ENCODE data around the gene RIPK1.

The RIPK1 gene

GRCh38 chr6:3085074-3085473 lies 16.8 kb downstream of the RIPK1 start:
- no peak for DNase-seq (ENCODE audit: low spot score)

DNA sequence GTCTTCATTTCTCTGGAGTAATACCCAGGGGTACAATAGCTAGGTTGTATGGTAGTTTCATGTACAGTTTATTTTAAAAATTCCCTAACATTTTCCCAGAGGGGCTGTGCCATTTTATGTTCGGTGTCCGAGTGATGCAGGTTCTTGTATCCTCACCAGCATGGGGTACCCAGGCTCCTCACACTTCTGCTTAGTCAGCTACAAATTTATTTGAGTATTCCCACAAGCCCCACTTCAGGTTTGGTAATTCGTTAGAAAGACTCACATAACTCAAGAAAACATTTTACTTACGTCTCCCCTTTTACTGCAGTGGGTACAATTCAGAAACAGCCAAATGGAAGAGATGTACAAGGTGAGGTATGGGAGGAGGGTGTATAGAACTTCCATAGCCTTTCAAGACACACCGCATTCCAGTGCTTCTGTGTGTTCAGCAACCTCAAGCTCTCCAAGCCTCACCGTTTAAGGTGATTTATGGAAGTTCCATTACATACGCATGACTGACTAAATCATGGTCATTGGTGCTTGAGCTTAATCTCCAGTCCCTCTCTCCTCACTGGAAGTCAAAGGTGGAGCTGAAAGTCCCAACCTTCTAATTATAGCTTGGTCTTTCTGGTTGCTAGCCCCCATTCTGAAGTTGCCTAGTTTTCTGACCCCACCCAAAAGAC lies 18.1 kb downstream of the RIPK1 start:
- no peak for DNase-seq (ENCODE audit: low spot score)

DNA sequence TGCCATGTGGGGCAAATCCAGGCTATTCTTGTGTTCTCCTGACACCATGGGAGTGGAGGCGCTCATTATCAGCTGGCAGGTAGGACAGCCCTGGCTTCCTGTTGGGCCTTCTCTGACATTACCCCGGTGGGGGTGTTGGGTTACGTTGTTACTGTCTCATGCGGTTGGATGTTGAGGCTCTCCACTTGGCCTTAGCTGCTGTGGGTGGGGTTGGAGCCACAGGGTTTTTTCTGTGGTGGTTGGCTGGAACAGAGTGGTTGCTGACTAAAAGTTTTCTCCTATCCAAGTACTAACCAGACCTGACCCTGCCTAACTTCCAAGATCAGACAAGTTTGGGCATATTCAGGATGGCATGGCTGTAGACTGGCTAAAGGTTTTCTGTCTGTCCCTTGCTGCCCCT lies 20.2 kb downstream of the RIPK1 start:
- DNase-seq (ENCODE audit: low spot score) = no peak

DNA sequence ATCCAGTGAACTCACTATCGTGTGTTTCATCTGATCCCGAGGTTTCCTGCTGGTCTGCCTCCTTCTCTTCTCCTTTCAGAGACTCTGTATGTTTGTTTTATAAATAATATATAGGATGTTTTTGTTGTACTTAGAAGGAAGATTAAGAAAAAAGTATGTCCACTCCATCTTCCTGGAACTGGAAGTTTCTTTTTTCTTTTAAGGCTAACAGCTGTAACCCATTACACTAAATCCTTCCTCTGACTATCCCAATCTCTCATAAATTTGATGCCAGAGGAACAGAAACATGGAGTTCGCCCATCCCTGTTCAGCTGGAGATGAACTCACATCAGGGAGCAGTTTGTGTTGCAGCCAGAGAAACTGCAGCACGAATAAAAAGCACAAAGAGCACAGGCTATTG lies 20.7 kb downstream of the RIPK1 start:
- no peak for DNase-seq (ENCODE audit: low spot score)

GRCh38 chr6:3090013-3090412 lies 21.7 kb downstream of the RIPK1 start:
- no peak for DNase-seq (ENCODE audit: low spot score)

DNA sequence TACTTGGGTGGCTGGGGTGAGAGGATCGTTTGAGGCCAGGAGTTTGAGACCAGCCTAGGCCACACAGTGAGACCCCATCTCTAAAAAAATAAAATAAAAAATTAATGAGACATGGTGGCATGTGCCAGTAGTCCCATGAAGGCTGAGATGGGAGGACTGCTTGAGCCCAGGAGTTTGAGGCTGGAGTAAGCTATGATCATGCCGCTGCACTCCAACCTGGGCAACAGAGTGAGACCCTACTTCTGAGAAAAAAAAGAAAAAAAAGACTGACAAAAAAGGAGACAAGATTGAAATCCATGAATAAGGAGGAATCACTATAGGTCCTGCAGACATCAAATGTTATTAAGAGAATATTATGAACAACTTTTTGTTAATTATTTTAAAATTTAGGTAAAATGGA lies 26.5 kb downstream of the RIPK1 start:
- DNase-seq (ENCODE audit: low spot score) = no peak

- DNase-seq (ENCODE audit: low spot score) = no peak
Observed at GRCh38 chr6:3102875-3103274, 34.6 kb downstream of the RIPK1 start.

DNA sequence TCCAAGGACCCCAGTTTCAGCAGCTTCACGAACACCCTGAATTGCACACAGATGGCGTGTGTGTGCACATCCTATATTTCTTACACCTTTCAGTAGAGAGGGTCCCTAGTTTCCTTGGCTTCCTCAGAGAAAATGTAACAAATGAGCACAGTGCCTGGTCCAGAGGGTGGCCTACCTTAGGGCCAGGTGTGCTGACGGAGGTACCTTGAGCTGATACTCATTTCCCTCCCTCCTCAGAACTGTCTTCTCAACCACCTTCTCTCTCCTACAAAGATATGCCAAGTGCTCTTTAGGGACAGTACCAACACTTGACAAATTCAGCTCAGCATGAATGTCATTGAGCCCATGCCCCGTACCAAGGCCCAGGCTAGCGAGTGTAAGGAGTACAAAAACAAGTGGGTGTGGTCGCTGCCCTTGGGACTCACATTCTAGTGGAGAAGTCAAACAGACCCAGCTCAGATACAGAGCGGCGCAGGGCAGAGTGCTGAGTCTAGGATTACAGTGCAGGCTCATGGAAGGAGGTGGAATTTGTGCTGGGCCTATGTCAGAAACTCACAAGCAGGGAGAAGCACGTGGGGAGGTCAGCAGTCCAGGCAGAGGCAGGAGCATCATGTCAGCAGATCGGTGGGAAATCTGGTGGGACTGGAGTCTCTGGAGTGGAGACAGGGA lies 40.6 kb downstream of the RIPK1 start:
- no peak for DNase-seq (ENCODE audit: low spot score)

GRCh38 chr6:3109761-3110160 lies 41.5 kb downstream of the RIPK1 start:
- no peak for DNase-seq (ENCODE audit: low spot score)

DNA sequence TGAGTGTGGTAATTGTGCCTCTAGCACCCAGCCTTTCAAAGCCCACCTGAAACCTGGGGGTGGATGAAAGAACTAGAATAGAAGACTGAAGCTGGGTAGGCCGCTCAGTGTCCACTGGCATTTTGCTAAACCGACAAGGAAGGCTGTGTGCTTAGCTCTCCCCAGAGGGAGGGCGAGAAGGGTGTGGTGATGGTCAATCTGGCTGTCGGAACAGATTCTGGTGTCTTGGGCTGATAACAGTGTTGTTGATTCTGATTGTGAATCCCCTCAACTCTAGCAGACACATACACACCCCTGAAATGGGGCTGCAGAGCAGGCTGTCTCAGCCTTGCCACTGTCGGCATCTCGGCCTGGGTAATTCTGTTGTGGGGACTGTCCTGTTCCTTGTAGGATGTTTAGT lies 46.1 kb downstream of the RIPK1 start:
- no peak for DNase-seq (ENCODE audit: low spot score)

- no peak for DNase-seq (ENCODE audit: low spot score)
Observed at GRCh38 chr6:3117912-3118352, 49.6 kb downstream of the RIPK1 start.

DNA sequence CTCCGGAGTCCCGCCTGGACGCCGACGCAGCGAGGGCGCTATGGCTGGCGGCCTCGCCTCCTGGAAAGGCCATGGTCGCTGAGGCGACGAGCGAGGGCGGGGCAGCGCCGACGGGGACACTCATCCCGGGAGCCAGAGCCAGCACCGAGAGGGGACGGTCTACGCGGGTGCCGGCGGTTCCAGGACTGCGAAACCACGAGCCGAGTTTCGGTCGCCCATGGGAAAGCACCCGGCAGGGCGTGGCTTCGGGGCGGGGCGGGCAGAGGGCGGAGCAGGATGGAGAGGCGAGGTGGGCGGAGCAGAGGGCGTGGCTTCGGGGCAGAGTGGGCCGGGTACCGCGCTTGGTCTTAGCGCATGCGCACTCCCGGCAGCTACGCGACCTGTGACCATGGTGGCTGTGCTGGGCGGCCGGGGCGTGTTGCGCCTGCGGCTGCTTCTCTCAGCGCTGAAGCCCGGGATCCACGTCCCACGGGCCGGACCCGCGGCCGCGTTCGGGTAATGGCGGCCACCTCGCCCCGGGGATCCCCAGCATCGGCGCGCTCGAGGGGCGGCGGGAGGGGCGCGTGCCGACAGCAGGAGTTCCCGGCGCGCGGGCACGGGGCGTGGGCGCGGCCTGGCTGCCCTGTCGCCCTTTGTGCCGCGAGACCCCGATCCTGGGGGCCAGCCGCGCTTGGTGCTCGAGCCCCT lies 50.2 kb downstream of the RIPK1 start, which contains the start of gene BPHL:
Gene BPHL (plus strand): TSS at position 359 of the 687 bp plus-strand sequence. CDS start 30 bp downstream, at position 389.
- DNase-seq (ENCODE audit: low spot score) = peak; percentile 96

DNA sequence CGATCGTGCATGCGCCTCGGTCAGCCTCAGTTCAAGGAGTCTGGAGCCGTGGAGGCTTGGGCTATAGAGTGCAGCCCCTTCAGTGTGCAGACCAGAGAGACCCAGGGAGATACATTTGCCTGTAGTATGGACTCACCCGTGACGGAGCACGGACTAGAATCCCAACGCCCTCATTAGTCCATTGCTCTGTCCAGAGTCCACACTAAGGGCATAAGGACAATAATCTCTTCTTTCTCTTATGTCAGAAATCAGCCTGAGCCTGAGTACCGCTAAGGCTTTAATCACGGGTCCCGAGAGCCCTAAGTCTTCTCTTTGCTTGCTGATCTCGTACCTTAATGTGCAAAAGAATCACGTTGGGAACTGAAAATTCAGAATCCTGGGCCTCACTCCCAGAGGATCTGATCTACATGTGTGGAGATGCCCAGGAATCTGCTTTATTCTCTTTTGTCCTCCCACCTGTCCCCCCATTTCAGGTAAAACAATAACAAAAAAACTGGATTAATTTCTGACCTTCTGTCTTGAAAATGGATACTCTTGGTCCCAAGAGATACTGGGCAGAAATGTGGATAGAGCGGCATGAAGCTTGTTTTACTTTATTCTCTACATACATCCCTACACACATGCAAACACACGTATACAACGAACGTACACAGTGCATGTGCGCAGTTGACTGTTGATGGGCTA lies 50.9 kb downstream of the RIPK1 start:
- peak; percentile 42 for DNase-seq (ENCODE audit: low spot score)

DNA sequence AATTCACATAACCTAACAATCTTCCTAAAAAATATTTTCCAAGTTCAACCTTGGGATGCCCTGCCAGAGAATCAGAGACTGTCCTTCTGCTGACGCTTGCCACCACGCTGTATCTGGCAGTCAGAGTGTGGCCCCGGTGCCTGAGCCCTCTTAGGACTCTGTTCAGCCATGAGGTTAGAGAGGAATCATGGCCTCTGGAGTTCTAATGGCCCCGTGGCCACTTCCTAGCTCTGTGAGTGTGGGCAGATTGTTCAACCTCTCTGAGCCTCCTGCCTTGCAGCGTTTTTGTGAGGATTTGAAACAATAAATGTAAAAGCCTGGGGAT lies 52.4 kb downstream of the RIPK1 start:
- no peak for DNase-seq (ENCODE audit: low spot score)

DNA sequence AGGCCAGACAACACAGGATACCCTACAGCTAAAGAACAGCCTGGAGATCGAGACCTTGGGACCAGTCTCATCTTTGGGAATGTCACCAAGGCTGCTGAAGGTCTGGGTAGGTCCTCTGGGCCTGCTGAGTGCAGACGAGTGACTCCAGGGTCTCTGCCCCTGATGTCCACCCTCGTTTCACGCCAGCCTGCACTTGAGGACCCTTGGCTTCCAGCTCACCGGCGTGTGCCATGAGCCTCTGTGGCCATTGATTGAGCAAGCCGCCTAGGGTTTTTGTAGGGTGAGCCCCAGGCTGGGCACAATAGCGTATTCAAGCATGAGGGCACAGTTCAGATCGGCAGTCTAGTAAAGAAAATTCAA lies 54.5 kb downstream of the RIPK1 start:
- DNase-seq (ENCODE audit: low spot score) = no peak

GRCh38 chr6:3124667-3125066 lies 56.4 kb downstream of the RIPK1 start:
- no peak for DNase-seq (ENCODE audit: low spot score)

- no peak for DNase-seq (ENCODE audit: low spot score)
Observed at GRCh38 chr6:3125815-3126214, 57.5 kb downstream of the RIPK1 start.

DNA sequence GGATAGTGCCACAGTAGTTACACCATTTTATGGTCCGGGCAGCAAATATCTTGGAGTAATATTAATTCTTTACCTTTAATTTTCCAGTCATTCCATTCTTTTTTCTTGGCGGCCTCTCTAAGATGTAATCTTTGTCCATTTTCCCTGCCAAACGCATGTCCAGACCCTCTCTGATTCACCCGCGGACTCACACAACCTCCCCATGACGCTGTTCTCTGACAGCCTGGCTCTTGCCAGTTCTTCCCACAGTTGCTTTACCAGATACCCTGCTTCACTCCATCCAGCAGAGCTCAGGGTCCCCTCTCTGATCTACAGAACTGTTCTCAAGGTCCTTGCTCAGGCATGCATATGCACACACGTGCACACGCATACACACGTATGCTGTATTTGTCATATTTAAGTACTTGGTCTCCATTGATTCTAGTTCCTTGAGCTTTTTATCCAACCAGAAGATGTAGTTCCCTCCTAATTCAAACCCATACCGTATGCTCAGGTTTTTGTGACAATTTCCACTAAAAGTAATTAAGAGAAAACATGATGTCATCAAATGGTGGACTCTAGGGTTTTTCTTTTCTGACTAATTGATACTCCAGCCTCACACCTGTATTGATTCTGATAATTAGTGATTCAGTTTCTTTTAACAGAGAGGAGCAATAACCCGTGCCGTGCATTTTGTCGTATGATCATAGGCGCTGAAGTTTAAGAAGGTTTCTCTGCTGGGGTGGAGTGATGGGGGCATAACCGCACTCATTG lies 60.2 kb downstream of the RIPK1 start:
- no peak for DNase-seq (ENCODE audit: low spot score)

DNA sequence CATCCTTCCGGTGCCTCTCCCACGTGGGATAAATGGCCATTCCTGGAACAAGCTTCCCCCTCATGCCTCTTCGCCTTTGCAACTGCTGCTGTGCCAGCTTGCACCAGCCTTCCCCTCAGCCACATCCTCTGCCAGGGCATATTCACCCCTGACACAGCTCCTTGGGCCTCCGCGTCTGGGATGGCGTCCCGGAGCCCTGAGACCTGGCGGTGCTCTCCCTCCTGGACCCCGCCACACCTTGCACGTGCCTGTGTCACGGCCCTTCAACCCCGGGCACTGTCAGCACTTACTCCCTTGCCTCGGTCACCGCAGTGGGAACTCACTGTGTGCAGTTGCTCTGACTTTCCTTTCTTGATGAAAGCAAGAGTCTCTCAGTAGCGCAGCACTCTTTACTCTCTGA lies 63.4 kb downstream of the RIPK1 start:
- no peak for DNase-seq (ENCODE audit: low spot score)

- DNase-seq (ENCODE audit: low spot score) = no peak
Observed at GRCh38 chr6:3133515-3133914, 65.2 kb downstream of the RIPK1 start.

DNA sequence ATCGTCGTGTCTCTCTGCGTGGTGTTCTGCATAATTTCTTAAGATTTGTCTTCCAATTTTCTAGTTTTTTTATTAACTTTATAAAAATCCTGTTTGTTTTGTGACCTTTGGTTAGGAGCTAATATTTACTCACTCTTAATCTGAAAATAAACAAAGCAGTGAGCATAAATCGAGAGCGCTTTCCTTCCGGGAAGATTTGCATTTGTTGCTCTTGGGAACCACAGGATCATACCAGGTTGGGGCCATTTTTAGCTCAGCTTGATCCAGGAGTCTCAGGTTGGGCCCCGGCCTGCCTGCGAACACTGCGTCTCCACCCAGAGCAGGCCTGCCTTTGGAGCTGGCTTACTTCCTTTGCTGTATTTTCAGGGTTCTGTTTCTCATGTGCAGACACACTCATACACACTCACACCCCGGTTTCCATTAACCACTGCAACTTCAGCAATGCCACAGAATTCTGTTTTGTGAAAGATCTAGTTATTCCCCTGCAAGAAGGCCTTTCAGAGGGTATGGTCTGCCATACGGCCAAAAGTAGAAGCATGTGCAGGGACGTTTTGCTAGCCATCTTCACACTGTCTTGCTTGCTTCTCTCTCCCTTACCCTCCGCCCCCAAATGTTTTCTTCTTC lies 67.5 kb downstream of the RIPK1 start:
- DNase-seq (ENCODE audit: low spot score) = no peak

Measured in kidney tubule cell (primary cell).